A172 (cell line): ENCODE results near the gene NLRP1. TPM values are rescaled to one million over a fixed set of nuclear protein-coding genes. Genes with fewer than 3 reads are reported as not detected.

Experiments used
- DNase-seq: peaks from one replicate; pipeline ENCODE4 v3.0.0-alpha.2; 2015; ENCODE audit warnings: low spot score
- total RNA-seq: library from RNA; depleted of rRNA; stranded (reverse); fragments of >200 nt; shearing (Covaris generic); gene quantifications from 2 replicates; pipeline ENCODE4 v1.2.3, GENCODE V29; 2014

Gene NLRP1
- total RNA-seq, 1 experiment from 2014 or later = 40.7 TPM

DNA sequence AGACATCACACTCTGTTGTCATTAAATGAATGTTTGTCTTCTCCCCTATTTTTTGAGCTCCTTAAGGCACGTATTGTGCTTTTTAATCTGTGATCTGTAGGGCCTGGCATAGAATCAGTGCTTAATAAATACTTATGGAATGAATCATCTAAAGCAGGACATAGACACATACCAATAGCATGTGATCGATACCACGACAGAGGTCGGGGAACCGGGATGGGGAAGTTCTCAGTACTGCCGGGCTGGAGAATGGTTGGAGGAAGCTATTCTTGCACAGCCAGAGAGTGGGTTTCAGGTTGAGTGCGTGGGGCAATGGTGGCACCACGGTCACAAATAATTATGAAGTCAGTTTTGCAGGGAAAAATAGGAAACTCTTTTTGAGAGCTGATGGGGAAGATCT lies 26.8 kb downstream of the NLRP1 start:
- DNase-seq = no peak

DNA sequence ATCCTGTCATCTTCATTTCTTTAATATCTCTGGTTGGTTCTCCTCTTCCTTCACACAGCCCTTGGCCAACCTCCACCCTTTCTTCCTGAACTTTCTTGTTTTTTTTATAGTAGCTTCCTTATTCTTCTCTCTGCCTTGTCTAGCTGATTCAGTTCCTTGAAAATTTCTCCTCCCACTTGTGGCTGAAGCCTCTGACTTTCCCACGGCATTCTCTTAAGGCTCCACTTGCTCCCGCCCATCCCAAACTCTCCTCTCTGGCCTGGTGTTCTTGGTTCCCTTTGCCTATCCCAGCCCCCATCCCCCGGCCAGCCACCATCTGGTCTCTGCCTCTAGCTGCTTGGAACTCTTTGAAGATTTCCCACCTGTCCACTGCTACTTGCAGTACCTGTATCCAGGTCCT lies 29.1 kb downstream of the NLRP1 start:
- peak; percentile 23 for DNase-seq

DNA sequence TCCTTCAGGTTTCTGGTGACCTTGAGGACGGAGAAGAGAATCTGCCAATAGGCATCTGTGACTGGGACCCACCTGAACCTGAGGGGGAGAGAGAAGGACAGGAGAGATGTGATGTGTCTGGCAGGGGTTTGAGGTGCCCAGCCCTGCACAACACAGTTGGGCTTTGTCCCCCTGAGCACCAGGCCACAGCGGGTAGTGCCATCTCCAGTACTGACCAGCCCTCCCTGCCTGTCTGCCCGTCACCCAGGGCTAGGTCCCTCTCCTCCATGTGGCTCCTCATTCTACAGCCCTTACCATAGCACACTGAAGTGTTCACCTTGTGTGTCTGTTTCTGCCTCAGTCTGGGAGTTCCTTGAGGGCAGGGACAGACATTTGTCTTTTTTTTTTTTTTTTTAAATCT lies 30.8 kb downstream of the NLRP1 start:
- no peak for DNase-seq

DNA sequence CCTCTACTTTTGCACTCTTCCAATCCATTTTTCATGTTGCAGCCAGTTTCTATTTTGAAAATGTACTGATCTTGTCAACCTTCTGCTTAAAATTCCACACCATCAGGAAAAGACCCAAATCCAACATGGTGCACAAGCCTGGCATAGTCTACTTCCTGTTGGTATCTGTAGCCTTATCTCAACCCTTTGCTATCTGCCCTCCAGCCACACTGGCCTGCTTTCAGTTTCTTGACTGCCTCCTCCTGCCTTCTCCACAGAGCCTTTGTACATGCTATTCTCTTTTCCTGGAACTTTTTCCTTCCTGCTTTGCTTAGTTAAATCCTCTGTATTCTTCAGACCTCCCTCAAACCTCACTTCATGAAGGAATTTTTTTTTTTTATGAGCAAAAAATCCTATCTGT lies 31.5 kb downstream of the NLRP1 start:
- DNase-seq = no peak

DNA sequence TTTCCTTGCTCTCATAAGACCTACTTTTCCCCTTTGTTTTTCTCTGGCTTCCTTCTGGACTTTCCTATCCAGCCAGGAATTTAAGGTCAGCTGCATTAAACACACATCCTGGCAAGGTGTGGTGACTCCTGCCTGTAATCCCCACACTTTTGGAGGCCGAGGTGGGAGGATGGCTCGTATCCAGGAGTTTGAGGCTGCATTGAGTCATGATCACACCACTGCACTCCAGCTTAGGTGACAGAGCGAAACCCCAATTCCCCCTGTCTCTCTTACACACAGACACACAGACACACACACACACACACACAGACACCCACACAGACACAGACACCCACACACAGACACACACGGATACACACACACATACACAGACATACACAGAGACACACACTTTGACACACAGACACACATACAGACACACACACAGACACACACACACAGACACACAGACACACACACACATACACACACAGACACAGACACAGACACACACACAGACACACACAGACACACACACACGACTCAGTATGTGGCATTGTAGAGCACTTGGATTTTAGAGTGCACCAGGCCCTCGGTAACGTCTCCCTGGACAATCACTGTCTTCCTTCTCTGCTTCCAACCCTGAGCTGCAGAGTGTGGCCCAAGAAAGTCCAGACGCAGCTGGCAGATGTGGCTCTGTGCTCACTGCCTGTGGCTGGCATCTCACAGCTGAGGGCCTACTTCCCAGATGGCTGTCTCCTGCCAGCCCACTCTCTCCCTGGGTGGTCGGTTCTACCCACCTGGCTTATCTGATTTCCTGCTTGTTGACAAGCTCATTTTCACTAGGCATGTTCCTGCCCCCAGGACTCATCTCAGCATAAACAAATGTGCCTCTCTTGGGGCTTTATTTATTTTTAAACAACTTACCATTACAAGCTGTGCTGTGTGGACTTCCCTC lies 39.0 kb downstream of the NLRP1 start:
- no peak for DNase-seq

DNA sequence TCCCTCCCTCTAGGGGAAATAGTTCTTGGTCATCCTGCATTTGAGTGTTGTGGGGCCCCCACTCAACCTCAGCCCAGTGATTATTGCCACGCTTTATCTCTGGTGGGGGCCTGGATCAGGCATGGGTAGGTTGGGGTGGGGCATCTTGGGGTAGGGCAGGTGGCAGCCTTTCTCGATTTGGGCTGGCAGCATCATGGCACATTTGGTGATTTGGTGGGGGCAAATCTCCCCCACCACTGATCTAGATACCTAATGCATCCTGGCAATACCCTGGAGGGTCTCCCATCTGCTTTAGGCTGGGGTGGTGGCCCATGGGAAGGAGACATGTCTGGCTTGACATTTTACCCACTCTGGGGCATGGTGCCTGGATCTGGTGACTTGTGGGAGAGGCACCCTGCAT lies 40.2 kb downstream of the NLRP1 start:
- no peak for DNase-seq

DNA sequence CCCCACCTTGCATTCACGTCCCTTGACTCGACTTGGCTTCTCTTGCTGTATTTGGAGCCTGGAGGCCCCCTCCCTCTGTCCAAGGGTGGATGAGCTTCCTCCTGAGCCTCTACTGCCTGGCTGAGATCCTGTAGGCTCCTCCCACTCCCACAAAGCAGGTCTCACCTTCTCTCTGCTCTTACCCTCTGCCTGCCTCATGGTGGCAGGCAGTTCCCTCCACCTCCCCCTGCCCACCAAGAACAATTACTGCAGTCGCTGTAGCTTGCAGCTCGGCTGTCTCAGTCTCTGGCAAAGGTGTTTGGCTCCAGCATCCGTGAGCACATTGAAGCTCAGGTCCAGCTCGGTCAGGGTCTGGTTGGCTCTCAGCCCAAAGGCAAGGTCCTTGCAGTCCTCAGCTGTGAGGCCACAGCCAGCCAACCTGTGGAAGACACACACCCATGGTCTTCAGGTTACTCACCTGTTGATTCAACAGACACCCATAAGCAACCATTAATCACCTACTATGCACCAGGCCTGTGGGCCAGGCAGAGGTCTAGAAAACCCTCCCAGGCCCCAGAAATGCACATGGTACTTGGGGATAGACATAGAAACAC lies 42.6 kb downstream of the NLRP1 start:
- DNase-seq = no peak

DNA sequence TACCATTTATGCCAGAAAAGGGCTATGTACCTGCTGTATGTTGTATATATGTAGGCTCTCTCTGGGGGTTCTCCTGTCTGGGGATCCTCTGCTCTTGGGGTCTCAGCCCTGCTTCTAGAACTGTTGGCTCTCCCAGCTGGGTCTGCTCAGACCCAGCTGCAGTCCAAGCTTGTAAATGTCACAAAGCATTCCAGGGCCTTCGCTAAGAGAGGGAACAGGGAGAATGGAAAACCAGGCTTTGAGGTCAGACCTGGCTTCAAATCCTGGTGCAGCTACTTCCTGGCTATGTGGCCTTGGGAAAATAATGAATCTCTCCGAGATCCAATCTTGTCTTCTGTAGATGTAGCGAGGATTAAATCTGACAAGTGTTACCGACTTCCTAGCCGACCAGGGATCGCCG lies 44.0 kb downstream of the NLRP1 start:
- DNase-seq = no peak

DNA sequence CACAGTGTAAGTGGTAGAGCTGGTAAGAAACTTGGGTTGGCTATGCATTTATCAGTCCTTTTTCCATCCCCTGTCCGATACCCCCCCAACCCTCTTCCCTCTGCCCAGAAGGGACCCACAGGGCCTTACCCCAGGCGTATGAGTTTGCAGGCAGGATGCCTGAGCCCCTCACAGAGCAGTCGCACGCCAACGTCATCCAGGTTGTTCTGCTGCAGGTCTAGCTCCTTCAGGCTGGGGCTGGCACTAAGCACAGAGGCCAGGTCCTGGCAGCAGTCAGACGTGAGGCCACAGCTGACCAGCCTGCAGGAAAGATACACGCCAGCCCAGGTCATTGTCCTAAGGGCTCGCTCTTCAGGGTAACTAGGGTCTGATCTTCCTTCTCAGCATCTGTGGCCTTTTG lies 45.0 kb downstream of the NLRP1 start:
- no peak for DNase-seq

DNA sequence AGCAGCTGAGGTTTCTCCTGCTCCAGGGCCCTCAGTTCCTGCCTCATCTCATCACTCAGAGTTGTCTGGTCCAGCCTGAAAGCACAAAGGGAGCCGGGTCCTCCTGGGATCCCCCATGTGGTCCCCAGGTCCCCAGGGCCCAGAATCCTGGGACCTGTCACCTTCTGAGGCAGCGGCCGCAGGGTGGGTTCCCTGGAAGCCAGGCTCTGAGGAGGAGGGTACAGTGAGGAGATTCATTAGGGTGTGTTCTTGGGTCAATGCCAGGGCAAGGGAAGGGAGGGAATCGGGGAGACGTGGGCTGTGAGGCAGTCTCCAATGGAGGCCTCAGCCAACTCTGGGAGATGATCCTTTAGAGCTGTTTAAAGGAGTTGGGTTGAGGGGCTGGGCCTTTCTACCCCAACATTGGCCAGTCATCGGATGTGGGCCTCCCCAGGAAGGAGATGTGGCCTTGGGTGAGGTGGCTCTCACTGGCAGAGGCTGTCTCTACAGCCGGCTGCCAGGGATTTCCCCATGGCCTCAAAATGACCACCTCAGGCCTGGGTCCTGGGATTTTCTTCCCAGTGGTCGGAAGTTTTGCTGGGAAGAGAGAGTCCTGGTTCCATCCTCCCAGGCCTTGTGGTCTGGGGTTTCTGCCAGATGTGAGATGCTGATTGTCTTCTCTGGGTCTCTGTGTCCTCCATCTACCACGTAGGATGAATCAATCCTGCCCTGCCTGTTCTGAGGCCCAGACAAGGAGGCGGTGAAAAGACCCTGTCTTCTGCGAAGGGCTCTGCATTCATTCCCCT lies 47.3 kb downstream of the NLRP1 start:
- DNase-seq = no peak

DNA sequence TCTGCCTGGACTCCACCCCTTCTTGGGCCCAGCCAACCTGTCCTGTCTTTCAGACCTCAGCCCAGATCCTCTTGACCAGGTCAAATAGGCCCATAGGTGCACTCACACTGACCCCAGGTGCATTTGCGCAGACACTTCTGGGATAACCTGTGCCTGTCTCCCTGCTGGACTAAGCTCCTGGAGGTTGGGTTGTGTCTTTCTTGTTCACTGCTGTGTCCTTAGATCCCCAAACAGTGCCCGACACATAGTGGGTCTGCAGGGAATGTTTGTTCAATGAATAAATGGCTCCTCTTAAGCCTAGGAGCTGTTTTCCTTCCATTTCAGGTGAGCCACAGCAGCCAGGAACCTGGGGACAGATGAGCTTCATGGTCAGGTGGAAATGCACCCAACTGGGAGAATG lies 48.9 kb downstream of the NLRP1 start:
- DNase-seq = no peak

DNA sequence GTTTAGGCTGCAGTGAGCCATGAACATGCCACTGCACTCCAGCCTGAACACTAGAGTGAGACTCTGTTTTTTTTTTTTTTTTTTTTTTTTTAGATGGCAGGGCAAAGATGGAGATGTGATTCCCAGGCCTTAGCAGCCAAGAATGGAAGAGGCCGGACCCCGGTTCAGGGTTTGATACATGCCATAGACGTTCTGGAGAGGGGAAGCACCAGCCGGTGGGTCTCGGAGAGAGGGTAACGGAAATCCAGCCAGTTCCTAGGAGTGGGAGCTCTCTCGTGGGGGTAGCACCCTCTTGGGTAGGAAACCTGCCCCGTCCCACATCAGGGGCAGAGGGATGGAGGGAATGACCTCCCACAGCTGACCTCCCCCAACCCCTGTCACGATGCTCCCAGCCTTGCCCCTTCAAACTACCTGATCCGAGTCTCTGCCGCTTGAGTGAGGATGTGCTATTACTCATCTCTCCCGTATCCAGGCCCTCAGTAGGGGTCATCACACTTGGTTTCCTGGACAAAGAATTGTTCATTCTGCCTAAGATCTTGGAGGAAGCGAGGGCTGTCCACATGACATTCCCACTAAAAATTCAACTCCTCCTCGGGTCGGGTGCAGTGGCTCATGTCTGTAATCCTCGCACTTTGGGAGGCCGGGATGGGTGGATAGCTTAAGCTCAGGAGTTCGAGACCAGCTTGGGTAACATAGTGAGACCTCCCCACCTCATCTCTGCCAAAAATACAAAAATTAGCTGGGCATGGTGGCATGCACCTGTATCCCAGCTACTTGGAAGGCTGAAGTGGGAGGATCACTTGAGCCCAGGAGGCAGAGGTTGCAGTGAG lies 50.6 kb downstream of the NLRP1 start:
- no peak for DNase-seq

DNA sequence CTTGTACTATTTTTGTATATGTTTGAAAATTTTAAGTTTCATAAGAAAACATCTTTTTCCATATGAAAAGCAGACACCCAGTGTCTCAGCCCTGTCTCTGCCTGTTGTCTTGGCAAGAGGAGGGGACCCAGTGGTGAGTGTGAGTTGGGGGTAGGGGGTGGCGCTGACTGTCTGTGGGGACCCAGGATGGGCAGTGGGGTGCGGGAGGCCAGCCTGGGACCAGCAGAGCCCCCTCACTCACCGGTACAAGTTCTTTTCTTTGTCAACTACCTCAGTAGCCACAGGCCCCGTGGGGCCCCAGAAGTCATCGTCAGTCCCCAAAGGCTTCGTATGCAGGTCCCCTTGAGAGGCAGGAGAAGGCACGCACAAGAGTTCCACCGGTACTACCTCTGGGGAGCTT lies 51.7 kb downstream of the NLRP1 start:
- no peak for DNase-seq

DNA sequence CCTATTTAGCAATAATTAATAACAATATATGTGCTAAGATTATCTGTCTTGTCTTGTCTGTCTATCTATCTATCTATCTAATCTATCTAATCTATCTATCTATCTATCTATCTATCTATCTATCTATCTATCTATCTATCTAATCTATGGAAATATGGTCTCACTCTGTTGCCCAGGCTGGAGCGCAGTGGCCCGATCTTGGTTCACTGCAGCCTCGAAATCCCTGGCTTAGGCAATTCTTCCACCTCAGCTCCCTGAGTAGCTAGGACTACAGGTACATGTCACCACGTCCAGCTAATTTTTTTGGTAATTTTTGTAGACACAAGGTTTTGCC lies 53.3 kb downstream of the NLRP1 start:
- no peak for DNase-seq

DNA sequence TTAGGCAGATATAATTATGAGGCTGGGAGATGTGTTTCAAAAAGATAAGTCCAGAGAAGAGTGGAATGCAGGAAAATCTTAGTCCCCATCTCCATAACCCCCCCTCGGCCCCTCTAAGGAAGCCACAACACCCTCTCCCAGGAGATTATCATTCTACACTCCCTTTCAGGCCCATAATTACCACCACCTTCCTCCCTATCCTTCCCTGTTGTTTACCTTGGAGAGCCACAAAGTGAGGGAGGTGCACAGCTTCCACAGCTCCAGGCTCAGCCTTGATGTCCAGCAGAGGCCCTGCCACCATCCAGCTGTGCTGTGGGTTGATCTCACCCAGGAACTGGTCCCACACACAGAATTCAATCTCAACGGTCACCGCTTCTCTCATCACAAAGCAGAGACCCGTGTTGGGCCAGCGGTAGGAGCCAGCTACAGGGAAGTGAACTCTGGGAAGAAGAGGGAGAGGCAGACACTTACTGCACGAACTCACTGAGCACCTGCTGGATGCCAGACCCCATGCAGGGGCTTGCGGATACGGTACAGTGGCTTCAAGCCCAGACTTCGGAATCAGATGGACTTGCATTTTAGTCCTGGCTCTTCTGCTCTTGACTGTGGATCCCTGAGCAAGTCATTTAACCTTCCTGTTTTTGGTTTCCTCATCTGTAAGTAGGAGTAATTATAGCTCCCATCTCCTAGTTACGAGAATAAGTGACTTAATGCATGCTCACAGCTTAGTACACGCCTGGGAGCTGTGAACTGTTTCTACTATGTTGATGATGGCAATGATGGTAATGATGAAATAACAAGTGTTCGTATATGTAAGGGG lies 53.8 kb downstream of the NLRP1 start:
- DNase-seq = no peak

DNA sequence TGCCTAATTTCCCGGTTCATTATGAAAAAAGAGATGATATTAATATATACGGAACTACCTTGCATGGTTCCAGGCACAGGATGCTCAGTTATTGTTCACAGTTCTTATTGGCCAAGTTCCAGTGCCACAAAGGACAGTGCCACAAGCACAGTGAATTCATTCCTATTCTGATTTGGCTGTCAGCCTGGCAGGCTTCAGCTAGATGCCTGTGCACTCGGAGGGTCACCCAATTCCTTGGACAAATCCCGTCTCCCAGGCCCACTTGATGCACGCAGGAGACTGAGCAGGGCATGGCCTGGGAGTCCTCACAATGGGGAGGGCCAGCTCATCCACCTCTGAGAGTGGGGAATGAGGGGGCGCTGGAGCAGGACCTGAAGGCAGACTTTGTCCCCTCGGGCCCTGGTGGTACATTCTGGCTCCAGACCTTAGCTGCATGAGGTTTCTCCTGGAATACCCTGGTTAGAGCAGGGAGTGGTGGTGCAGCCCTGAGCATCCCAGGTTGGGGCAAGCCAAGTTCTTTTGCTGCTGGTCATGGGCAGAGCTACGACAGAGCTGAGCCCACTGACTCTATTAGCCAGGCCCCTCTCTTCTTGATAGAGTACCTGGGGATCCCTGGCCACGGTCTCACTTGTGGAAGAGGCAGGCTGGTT lies 56.6 kb downstream of the NLRP1 start:
- no peak for DNase-seq

DNA sequence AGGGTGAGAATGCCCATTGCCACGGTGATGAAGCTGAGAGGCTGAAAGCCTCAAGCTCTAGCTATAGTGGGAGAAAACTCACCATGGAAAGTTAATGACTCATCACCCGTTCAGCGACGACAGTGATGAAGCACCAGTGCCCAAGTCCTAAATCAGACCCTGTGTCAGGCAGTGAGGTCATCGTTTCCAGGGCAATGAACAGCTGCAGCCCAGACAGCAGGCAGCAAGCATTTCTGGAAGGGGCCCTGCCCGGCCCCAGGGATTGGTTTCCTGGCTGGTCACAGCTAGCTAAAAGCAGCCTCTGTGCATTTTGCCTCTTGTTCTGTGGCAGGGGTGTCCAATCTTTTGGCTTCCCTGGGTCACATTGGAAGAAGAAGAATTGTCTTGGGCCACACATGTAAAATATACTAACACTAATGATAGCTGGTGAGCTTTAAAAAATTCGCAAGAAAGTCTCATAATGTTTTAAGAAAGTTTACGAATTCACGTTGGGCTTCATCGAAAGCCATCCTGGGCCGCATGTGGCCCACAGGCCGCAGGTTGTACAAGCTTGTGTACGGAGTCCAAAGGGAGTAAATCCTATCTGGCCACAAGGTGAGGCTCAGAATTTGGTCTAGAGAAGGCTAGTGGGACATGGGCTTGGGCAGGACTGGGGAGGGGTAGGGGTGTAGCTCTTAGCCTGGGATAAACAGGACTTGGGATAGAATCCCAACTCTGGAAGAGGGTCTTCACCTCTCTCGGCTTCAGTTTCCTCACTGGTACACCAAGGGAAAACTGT lies 57.3 kb downstream of the NLRP1 start:
- DNase-seq = peak; percentile 99

DNA sequence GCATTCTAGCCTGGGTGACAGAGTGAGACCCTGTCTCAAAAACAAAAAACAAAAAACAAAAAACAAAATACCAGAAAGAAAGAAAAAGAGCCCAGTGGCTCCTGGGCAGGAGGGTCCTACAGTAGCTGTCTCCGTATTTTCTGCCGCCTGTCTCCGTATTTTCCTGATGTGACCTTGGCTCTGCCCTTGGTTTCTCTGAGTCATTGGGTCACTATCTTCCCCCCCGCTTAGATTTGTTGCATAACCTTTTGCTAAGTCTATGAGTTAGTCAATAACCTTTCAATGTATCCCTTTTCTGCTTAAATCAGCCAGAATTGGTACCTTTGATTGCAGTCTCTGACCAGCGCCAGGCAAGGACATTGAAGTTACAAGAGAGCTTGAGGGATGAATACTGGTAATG lies 61.1 kb downstream of the NLRP1 start:
- DNase-seq = no peak

DNA sequence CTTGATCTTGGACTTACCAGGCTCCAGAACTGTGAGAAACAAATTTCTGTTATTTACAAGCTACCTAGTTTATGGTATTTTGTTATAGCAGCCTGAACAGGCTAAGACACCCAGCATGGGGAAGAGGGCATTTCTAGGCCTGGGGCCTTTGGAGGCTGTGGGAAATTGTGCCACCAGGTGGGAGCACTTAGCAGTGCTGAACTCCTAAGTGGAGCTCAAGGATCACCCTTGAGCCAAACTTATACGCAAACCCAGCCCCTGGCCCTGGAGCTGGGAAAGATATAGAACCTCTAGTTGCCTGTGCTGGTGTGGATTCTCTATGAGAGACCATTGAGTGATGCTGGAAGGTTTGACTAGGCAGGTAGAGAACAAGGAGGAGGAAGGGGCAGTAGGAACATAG lies 61.8 kb downstream of the NLRP1 start:
- DNase-seq = no peak
